H1 (cell line): ENCODE measurements around the gene TMEM45B. TPM values are rescaled to one million over a fixed set of nuclear protein-coding genes. Genes with fewer than 3 reads are reported as not detected.

Experiments used
- CTCF ChIA-PET: fragments of 300-600 bp; sonication (Branson Sonifier 250); formaldehyde crosslinking; loops from one replicate; lab custom pipeline; 2021; ENCODE audit not compliant: partially characterized antibody; lab: Charles Lee
- POLR2A ChIA-PET: fragments of 300-600 bp; sonication (Branson Sonifier 250); formaldehyde crosslinking; loops from one replicate; lab custom pipeline; 2021; ENCODE audit warnings: inconsistent platforms; ENCODE audit not compliant: partially characterized antibody; lab: Charles Lee
- DNase-seq, 2 experiments: peaks; one replicate each; pipeline versions ENCODE4 v3.0.0 to v3.0.0-alpha.2; 2010 to 2022; ENCODE audit warnings: low spot score in 2 of 2, low read depth in 1 of 2, mixed read lengths in 1 of 2
- FAIRE-seq: peaks from 2 replicates; lab custom pipeline; 2011; peaks lifted over from hg19 to GRCh38; lab: Jason Lieb, UNC
- H2AFZ ChIP-seq: 2 replicates; pipeline ENCODE4 v1.8.1; 2012; ENCODE audit warnings: low read length, inconsistent platforms
- H2AK5ac ChIP-seq: 2 replicates; pipeline ENCODE4 v1.6.1; 2013; ENCODE audit warnings: low read depth, low read length
- H2BK120ac ChIP-seq: replicated peaks from 2 replicates; pipeline ENCODE3; 2013; ENCODE audit warnings: low read depth, low read length, inconsistent platforms
- H2BK12ac ChIP-seq: 2 replicates; pipeline ENCODE4 v1.6.1; 2013; ENCODE audit warnings: low read depth, low read length
- H2BK15ac ChIP-seq: 2 replicates; pipeline ENCODE4 v1.6.1; 2013; ENCODE audit warnings: low read length
- H2BK20ac ChIP-seq: 2 replicates; pipeline ENCODE4 v1.6.1; 2013; ENCODE audit warnings: low read length
- H2BK5ac ChIP-seq: 2 replicates; pipeline ENCODE4 v1.6.1; 2013; ENCODE audit warnings: low read depth, low read length
- H3K14ac ChIP-seq: 2 replicates; pipeline ENCODE4 v1.6.1; 2013; ENCODE audit warnings: inconsistent platforms; ENCODE audit not compliant: insufficient read length
- H3K18ac ChIP-seq: 2 replicates; pipeline ENCODE4 v1.6.1; 2013; ENCODE audit warnings: low read length; ENCODE audit errors: extremely low read depth
- H3K23ac ChIP-seq: 2 replicates; pipeline ENCODE4 v1.6.1; 2013; ENCODE audit warnings: inconsistent platforms; ENCODE audit not compliant: insufficient read length
- H3K23me2 ChIP-seq: 2 replicates; pipeline ENCODE4 v1.6.1; 2013; ENCODE audit warnings: low read depth, low read length
- H3K27ac ChIP-seq: 2 replicates; pipeline ENCODE4 v1.6.1; 2011; ENCODE audit warnings: low read depth, low read length, inconsistent platforms
- H3K27me3 ChIP-seq, 4 experiments: replicated peaks in 1 of 4; 1 replicate in 1 of 4; 2 replicates in 3 of 4; pipeline versions ENCODE4 v1.6.1 to v1.8.1; 2011 to 2013; ENCODE audit warnings: low read length in 3 of 4, mild to moderate bottlenecking in 3 of 4, inconsistent platforms in 2 of 4, mixed read lengths in 2 of 4, moderate library complexity in 1 of 4; ENCODE audit not compliant: control insufficient read depth in 3 of 4, insufficient read depth in 3 of 4; ENCODE audit errors: extremely low read depth in 1 of 4
- H3K36me3 ChIP-seq, 4 experiments: 2 replicates each; pipeline versions ENCODE4 v1.6.1 to v1.8.1; 2011 to 2013; ENCODE audit warnings: mild to moderate bottlenecking in 4 of 4, low read length in 3 of 4, moderate library complexity in 2 of 4, control low read depth in 1 of 4, inconsistent platforms in 1 of 4; ENCODE audit not compliant: insufficient read depth in 4 of 4, control insufficient read depth in 2 of 4
- H3K4ac ChIP-seq: replicated peaks from 2 replicates; pipeline ENCODE3; 2013; ENCODE audit warnings: low read length, low read depth, mixed read lengths, inconsistent platforms; ENCODE audit not compliant: insufficient read length
- H3K4me1 ChIP-seq, 4 experiments: replicated peaks in 1 of 4; 1 replicate in 1 of 4; 2 replicates in 3 of 4; pipeline versions ENCODE4 v1.6.1 to v1.8.1; 2011 to 2013; ENCODE audit warnings: low read length in 3 of 4, inconsistent platforms in 2 of 4, mixed read lengths in 1 of 4; ENCODE audit not compliant: insufficient read depth in 4 of 4, control insufficient read depth in 3 of 4
- H3K4me2 ChIP-seq, 2 experiments: 2 replicates each; pipeline versions ENCODE4 v1.6.1 to v1.8.1; 2011 to 2013; ENCODE audit warnings: low read depth in 2 of 2, low read length in 2 of 2, control low read depth in 1 of 2, inconsistent platforms in 1 of 2, mild to moderate bottlenecking in 1 of 2; ENCODE audit not compliant: insufficient read depth in 1 of 2
- H3K4me3 ChIP-seq, 4 experiments: fragments of 200-600, 300-600 bp in 1 of 4; sonication (generic), shearing (Covaris generic), sonication (Bioruptor Twin) in 1 of 4; 2 replicates each; pipeline versions ENCODE4 v1.5.1 to v1.8.1; 2011 to 2016; ENCODE audit warnings: low read length in 4 of 4, low read depth in 3 of 4, control low read depth in 2 of 4, inconsistent platforms in 2 of 4, mild to moderate bottlenecking in 2 of 4, mixed read lengths in 1 of 4, moderate library complexity in 1 of 4; ENCODE audit not compliant: insufficient read depth in 2 of 4; ENCODE audit errors: extremely low read depth in 1 of 4
- H3K56ac ChIP-seq: replicated peaks from 2 replicates; pipeline ENCODE3; 2013; ENCODE audit warnings: low read depth, mild to moderate bottlenecking, mixed read lengths, low read length, inconsistent platforms; ENCODE audit not compliant: insufficient read length
- H3K79me1 ChIP-seq: 2 replicates; pipeline ENCODE4 v1.6.1; 2013; ENCODE audit warnings: low read depth, low read length, control low read depth
- H3K79me2 ChIP-seq, 2 experiments: 2 replicates each; pipeline versions ENCODE4 v1.6.1 to v1.8.1; 2012 to 2013; ENCODE audit warnings: low read length in 2 of 2, mild to moderate bottlenecking in 2 of 2, inconsistent platforms in 1 of 2; ENCODE audit not compliant: insufficient read depth in 2 of 2, control insufficient read depth in 1 of 2
- H3K9ac ChIP-seq, 4 experiments: replicated peaks in 1 of 4; 1 replicate in 1 of 4; 2 replicates in 3 of 4; pipeline versions ENCODE4 v1.6.1 to v1.8.1; 2011 to 2013; ENCODE audit warnings: low read depth in 3 of 4, low read length in 3 of 4, control low read depth in 2 of 4, mild to moderate bottlenecking in 2 of 4, moderate library complexity in 2 of 4, inconsistent platforms in 1 of 4; ENCODE audit errors: extremely low read depth in 1 of 4
- H3K9me3 ChIP-seq, 2 experiments: 2 replicates each; pipeline versions ENCODE4 v1.6.1 to v1.8.1; 2012 to 2013; ENCODE audit warnings: mild to moderate bottlenecking in 2 of 2, moderate library complexity in 2 of 2, control low read depth in 1 of 2, inconsistent platforms in 1 of 2, low read depth in 1 of 2, low read length in 1 of 2, mixed read lengths in 1 of 2; ENCODE audit not compliant: insufficient read depth in 2 of 2
- H4K20me1 ChIP-seq, 2 experiments: replicated peaks in 1 of 2; 2 replicates each; pipeline versions ENCODE3 to v1.8.1; 2011 to 2013; ENCODE audit warnings: inconsistent platforms in 2 of 2, low read length in 2 of 2, mild to moderate bottlenecking in 1 of 2; ENCODE audit not compliant: insufficient read depth in 2 of 2, control insufficient read depth in 1 of 2
- H4K5ac ChIP-seq: 2 replicates; pipeline ENCODE4 v1.6.1; 2013; ENCODE audit warnings: low read length, low read depth, mixed read lengths, inconsistent platforms; ENCODE audit not compliant: insufficient read length
- H4K8ac ChIP-seq: 2 replicates; pipeline ENCODE4 v1.8.0; 2013; ENCODE audit warnings: mild to moderate bottlenecking, moderate library complexity, low read length, inconsistent platforms; ENCODE audit not compliant: insufficient read depth; ENCODE audit errors: extremely low read depth
- H4K91ac ChIP-seq: replicated peaks from 2 replicates; pipeline ENCODE3; 2013; ENCODE audit warnings: low read length, mixed read lengths, inconsistent platforms; ENCODE audit not compliant: insufficient read length
- ASH2L ChIP-seq: fragments of 200-600, 300-600 bp; sonication (generic); IDR thresholded peaks from one replicate; pipeline ENCODE4 v1.7.1; 2017; ENCODE audit warnings: low read length
- WGBS, 2 experiments: shearing (Covaris generic) in 1 of 2; methylation state at CpG; one replicate each; pipeline versions ENCODE4 v1.1.6 to v1.1.7; 2013 to 2015; ENCODE audit warnings: low lambda C conversion rate in 2 of 2, mixed read lengths in 2 of 2, inconsistent platforms in 1 of 2, low coverage in 1 of 2, missing lambda C conversion rate in 1 of 2; ENCODE audit not compliant: insufficient replicate concordance in 2 of 2, insufficient coverage in 1 of 2, insufficient read length in 1 of 2; ENCODE audit errors: extremely low coverage in 1 of 2, missing lambda C conversion rate in 1 of 2; 5-methylcytosine and 5-hydroxymethylcytosine counted together
- polyA plus RNA-seq, 7 experiments: library from polyadenylated mRNA; depleted of rRNA in 3 of 7; stranded (reverse) in 5 of 7; unstranded in 2 of 7; fragments of >200 nt in 5 of 7; fragments of 200-250 nt in 2 of 7; gene quantifications; 1 replicate in 5 of 7; 2 replicates in 1 of 7; 4 replicates in 1 of 7; pipeline versions ENCODE4 v1.2.1 to v1.2.3, GENCODE V29; 2011 to 2013; ENCODE audit warnings: missing spikeins in 2 of 7, mixed read lengths in 2 of 7
- total RNA-seq: library from RNA; stranded (reverse); fragmentation: NEBNext Ultra II Directional; extraction: Animal tissue kit (Norgen Biotek cat#: 25700); gene quantifications from 2 replicates; pipeline ENCODE4 v1.2.1, GENCODE V29; 2021
- TF ChIP-seq, protein P1 (sequence below): IDR thresholded peaks from 2 replicates; pipeline ENCODE4 v1.6.1; 2011; ENCODE audit warnings: low read length, improper control_type of control experiment

TMEM45B gene
- total and polyA plus RNA-seq, 2 of the 8 experiments (the other 6 are each of a cell fraction or from before 2014, with no cell fraction given), result 0.23 TPM; not detected in 1

- ChIA-PET CTCF (no interaction called here), POLR2A (no interaction called here)
- H3K79me1 ChIP-seq, result no peaks in the 10 kb centered on the region
- no peak overlapping the region for H2BK120ac ChIP-seq
- H3K56ac ChIP-seq, result no peak overlapping the region
- no peak overlapping the region for H2AK5ac ChIP-seq
- WGBS, 2 experiments, result 89% methylated on average over 5 of the region's 5 CpGs; no CpG with 5 or more reads in 1 of the 2 experiments
- peaks cover 0 to 1% of the 10 kb centered on the region in 2 experiments; a peak in 2 of 4 replicates for H3K79me2 ChIP-seq
- no peak overlapping the region for H2BK5ac ChIP-seq
- H2BK12ac ChIP-seq, result no peak overlapping the region
- no peaks in the 10 kb centered on the region for H3K4me1 ChIP-seq
- DNase-seq, result no peak
- no peaks in the 10 kb centered on the region for H3K27me3 ChIP-seq
- H3K4me2 ChIP-seq, result no peak overlapping the region
- no peak for FAIRE-seq
- H3K9ac ChIP-seq, result no peak overlapping the region
- no peak overlapping the region for H2BK20ac ChIP-seq
- H4K20me1 ChIP-seq, result peaks cover 2 to 3% of the 10 kb centered on the region in 2 experiments
- peaks cover 30 to 82% (median 74%) of the 10 kb centered on the region in 4 experiments for H3K36me3 ChIP-seq
- no peak overlapping the region for H2BK15ac ChIP-seq
- H3K27ac ChIP-seq, result no peak overlapping the region
- H3K18ac ChIP-seq, result no peak overlapping the region
- H3K14ac ChIP-seq, result no peak overlapping the region
- no peak overlapping the region for H4K8ac ChIP-seq
- H3K23ac ChIP-seq, result no peak overlapping the region
- no peaks in the 10 kb centered on the region; the same call in 1 of the 2 replicates for H3K23me2 ChIP-seq
- H2AFZ ChIP-seq, result no peak overlapping the region
- no peak overlapping the region for H4K91ac ChIP-seq
- H3K4me3 ChIP-seq, result no peak overlapping the region
- H3K4ac ChIP-seq, result no peak overlapping the region
- H4K5ac ChIP-seq, result no peak overlapping the region
- H3K9me3 ChIP-seq, result no peaks in the 10 kb centered on the region
- no peak for TF ChIP-seq ASH2L
- TF ChIP-seq, protein P1, sequence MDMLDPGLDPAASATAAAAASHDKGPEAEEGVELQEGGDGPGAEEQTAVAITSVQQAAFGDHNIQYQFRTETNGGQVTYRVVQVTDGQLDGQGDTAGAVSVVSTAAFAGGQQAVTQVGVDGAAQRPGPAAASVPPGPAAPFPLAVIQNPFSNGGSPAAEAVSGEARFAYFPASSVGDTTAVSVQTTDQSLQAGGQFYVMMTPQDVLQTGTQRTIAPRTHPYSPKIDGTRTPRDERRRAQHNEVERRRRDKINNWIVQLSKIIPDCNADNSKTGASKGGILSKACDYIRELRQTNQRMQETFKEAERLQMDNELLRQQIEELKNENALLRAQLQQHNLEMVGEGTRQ, result no peak
Observed at GRCh38 chr11:129888451-129888850, 72.8 kb downstream of the TMEM45B start.
